Testis (tissue), 2 donors: ENCODE measurements around the gene SIMC1.

Experiments
- POLR2A ChIP-seq: fragments of 450-650 bp; IDR thresholded peaks from one replicate; pipeline ENCODE4 v1.6.1; 2017; ENCODE audit warnings: antibody characterized with exemption, mild to moderate bottlenecking, moderate library complexity
- TF ChIP-seq, protein P1 (sequence below), 3 experiments: fragments of 450-650 bp in 2 of 3; fragments of 200-600 bp in 1 of 3; sonication (generic) in 1 of 3; IDR thresholded peaks; one replicate each; pipeline ENCODE4 v1.5.1; 2016 to 2019; ENCODE audit warnings: antibody characterized with exemption in 3 of 3, mild to moderate bottlenecking in 2 of 3, moderate library complexity in 1 of 3

DNA sequence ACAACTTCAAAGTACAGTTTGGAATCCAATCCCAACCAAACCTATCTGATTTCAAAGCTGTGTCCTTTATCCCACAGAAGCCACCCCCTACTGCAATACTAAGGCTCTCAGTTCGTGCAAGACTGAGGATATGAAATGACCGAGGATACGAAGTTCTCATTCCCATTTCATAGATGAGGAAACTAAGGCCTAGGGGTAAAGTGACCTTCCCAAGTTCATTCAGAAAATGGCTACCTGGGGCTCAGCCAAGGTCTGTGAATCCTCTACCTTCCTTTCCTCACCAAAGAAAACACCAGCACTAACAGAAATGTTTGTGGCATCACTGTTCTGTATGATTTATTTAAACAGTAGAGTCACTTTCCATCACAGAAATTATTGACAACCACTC lies 117.9 kb downstream of the SIMC1 start:
- TF ChIP-seq POLR2A = no peak
- TF ChIP-seq, protein P1, sequence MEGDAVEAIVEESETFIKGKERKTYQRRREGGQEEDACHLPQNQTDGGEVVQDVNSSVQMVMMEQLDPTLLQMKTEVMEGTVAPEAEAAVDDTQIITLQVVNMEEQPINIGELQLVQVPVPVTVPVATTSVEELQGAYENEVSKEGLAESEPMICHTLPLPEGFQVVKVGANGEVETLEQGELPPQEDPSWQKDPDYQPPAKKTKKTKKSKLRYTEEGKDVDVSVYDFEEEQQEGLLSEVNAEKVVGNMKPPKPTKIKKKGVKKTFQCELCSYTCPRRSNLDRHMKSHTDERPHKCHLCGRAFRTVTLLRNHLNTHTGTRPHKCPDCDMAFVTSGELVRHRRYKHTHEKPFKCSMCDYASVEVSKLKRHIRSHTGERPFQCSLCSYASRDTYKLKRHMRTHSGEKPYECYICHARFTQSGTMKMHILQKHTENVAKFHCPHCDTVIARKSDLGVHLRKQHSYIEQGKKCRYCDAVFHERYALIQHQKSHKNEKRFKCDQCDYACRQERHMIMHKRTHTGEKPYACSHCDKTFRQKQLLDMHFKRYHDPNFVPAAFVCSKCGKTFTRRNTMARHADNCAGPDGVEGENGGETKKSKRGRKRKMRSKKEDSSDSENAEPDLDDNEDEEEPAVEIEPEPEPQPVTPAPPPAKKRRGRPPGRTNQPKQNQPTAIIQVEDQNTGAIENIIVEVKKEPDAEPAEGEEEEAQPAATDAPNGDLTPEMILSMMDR (IDR thresholded peaks at IDR 0.05) = no peak
